Activated CD8-positive, alpha-beta memory T cell treated with anti-CD3 and anti-CD28 coated beads, Interleukin-2, amount 50 U/mL, for 48 hours (primary cell): ENCODE measurements around the gene IFNA14.
"Not testable (repeated sequence)": the region's sequence is repeated elsewhere in the genome, so short reads cannot be mapped to it uniquely, and the experiment has no call there.

Experiments used
- DNase-seq: peaks from one replicate; pipeline ENCODE4 v3.0.0-alpha.2; 2020

IFNA14 gene

GRCh38 chr9:21239911-21240310, at the start of gene IFNA14:
IFNA14 (minus strand) TSS chr9:21240005; CDS start chr9:21239935, 70 bp downstream.
- no peak for DNase-seq

GRCh38 chr9:21287280-21287679, 47.5 kb upstream of the IFNA14 start:
- DNase-seq = no peak

GRCh38 chr9:21286659-21287058, 46.9 kb upstream of the IFNA14 start:
- DNase-seq = no peak

GRCh38 chr9:21286099-21286498, 46.3 kb upstream of the IFNA14 start:
- DNase-seq = no peak

- DNase-seq = no peak
Measured at GRCh38 chr9:21281275-21281674, 41.5 kb upstream of the IFNA14 start.

GRCh38 chr9:21268347-21268657, 28.5 kb upstream of the IFNA14 start:
- no peak for DNase-seq

GRCh38 chr9:21267485-21268346, 27.9 kb upstream of the IFNA14 start:
- DNase-seq = no peak

- DNase-seq = no peak
Measured at GRCh38 chr9:21266733-21267484, 27.1 kb upstream of the IFNA14 start.

GRCh38 chr9:21265421-21266189, 25.8 kb upstream of the IFNA14 start:
- DNase-seq = no peak

GRCh38 chr9:21255538-21256212, 15.9 kb upstream of the IFNA14 start:
- DNase-seq = no peak

- DNase-seq = no peak
Measured at GRCh38 chr9:21252721-21253547, 13.1 kb upstream of the IFNA14 start.

- no peak for DNase-seq
Measured at GRCh38 chr9:21251638-21252037, 11.8 kb upstream of the IFNA14 start.

GRCh38 chr9:21251190-21251589, 11.4 kb upstream of the IFNA14 start:
- no peak for DNase-seq

GRCh38 chr9:21244836-21245235, 5.0 kb upstream of the IFNA14 start:
- DNase-seq = no peak

GRCh38 chr9:21236360-21236714, 3.5 kb downstream of the IFNA14 start:
- not testable (repeated sequence) for DNase-seq

GRCh38 chr9:21235468-21236359, 4.1 kb downstream of the IFNA14 start:
- DNase-seq = not testable (repeated sequence)

- no peak for DNase-seq
Measured at GRCh38 chr9:21234153-21234687, 5.6 kb downstream of the IFNA14 start.

- no peak for DNase-seq
Measured at GRCh38 chr9:21233258-21233657, 6.5 kb downstream of the IFNA14 start.

- DNase-seq = no peak
Measured at GRCh38 chr9:21228122-21228521, 11.7 kb downstream of the IFNA14 start, which contains the start of gene IFNA17. IFNA17 (minus strand) TSS chr9:21228222; CDS start chr9:21228173, 49 bp downstream.

- DNase-seq = not testable (repeated sequence)
Measured at GRCh38 chr9:21217211-21217610, 22.6 kb downstream of the IFNA14 start, which contains the start of gene IFNA16. IFNA16 (minus strand) TSS chr9:21217311; CDS start chr9:21217305, 6 bp downstream.
